Endodermal cell (in vitro differentiated cells): ENCODE results near the gene EFEMP1. TPM values are rescaled to one million over a fixed set of nuclear protein-coding genes. Genes with fewer than 3 reads are reported as not detected.

Experiments used
- DNase-seq: peaks from one replicate; pipeline ENCODE4 v3.0.0-alpha.2; 2017
- H3K27ac ChIP-seq: 2 replicates; pipeline ENCODE4 v1.5.1; 2013; ENCODE audit warnings: mild to moderate bottlenecking, low read depth, low read length, moderate library complexity
- H3K27me3 ChIP-seq: 2 replicates; pipeline ENCODE4 v1.6.1; 2013; ENCODE audit warnings: mild to moderate bottlenecking, low read length, moderate library complexity; ENCODE audit not compliant: insufficient read depth, control insufficient read depth, poor library complexity, severe bottlenecking
- H3K36me3 ChIP-seq: 2 replicates; pipeline ENCODE4 v1.7.0; 2013; ENCODE audit warnings: mild to moderate bottlenecking, low read length, moderate library complexity; ENCODE audit not compliant: control insufficient read depth, insufficient read depth
- H3K4me1 ChIP-seq: one replicate; pipeline ENCODE4 v1.7.0; 2013; ENCODE audit warnings: low read length; ENCODE audit not compliant: control insufficient read depth, insufficient read depth
- H3K4me3 ChIP-seq: 2 replicates; pipeline ENCODE4 v1.5.1; 2013; ENCODE audit warnings: mild to moderate bottlenecking, low read length, moderate library complexity
- H3K9ac ChIP-seq: 2 replicates; pipeline ENCODE4 v1.6.1; 2013; ENCODE audit warnings: mild to moderate bottlenecking, low read length, moderate library complexity; ENCODE audit not compliant: poor library complexity, severe bottlenecking; ENCODE audit errors: extremely low read depth
- H3K9me3 ChIP-seq: 2 replicates; pipeline ENCODE4 v1.6.1; 2013; ENCODE audit warnings: mild to moderate bottlenecking, low read length, moderate library complexity; ENCODE audit not compliant: control insufficient read depth
- H3K27ac Mint-ChIP-seq: 2 replicates; pipeline ENCODE4 v1.8.0; 2020; ENCODE audit warnings: mixed read lengths
- H3K27me3 Mint-ChIP-seq: 2 replicates; pipeline ENCODE4 v1.8.0; 2021; ENCODE audit warnings: mild to moderate bottlenecking, mixed read lengths; ENCODE audit not compliant: insufficient read depth
- H3K36me3 Mint-ChIP-seq: 2 replicates; pipeline ENCODE4 v1.8.0; 2020; ENCODE audit warnings: low read depth, mixed read lengths
- H3K4me1 Mint-ChIP-seq: 2 replicates; pipeline ENCODE4 v1.8.0; 2020; ENCODE audit warnings: mixed read lengths
- H3K4me3 Mint-ChIP-seq: 2 replicates; pipeline ENCODE4 v1.8.0; 2020; ENCODE audit warnings: mild to moderate bottlenecking, moderate library complexity, mixed read lengths
- H3K9me3 Mint-ChIP-seq: 2 replicates; pipeline ENCODE4 v1.8.0; 2020; ENCODE audit warnings: mild to moderate bottlenecking, mixed read lengths
- WGBS, 2 experiments: methylation state at CpG; one replicate each; pipeline versions ENCODE4 v1.1.5 to v1.1.7; 2013; ENCODE audit warnings: missing lambda C conversion rate in 2 of 2, mixed read lengths in 1 of 2; ENCODE audit not compliant: insufficient coverage in 1 of 2, insufficient read length in 1 of 2; 5-methylcytosine and 5-hydroxymethylcytosine counted together
- total RNA-seq, 2 donors: library from RNA; stranded (reverse); fragmentation: NEBNext Ultra II Directional in 1 of 2; extraction: Animal tissue kit (Norgen Biotek cat#: 25700) in 1 of 2; gene quantifications; 2 replicates in 1 of 2; 3 replicates in 1 of 2; pipeline ENCODE4 v1.2.1, GENCODE V29; 2021
- TF ChIP-seq, protein P1 (sequence below): fragments of 200-600 bp; sonication (generic); conservative IDR thresholded peaks from 2 replicates; pipeline ENCODE4 v1.5.0; 2021; ENCODE audit warnings: antibody characterized with exemption, mild to moderate bottlenecking

EFEMP1 gene
- total RNA-seq, 2 donors from 2014 or later: 2.6 to 3.3 TPM

- no peaks in the 10 kb centered on the region for H3K27me3 ChIP-seq
- H3K4me1 ChIP-seq: no peaks in the 10 kb centered on the region
- Mint-ChIP-seq H3K4me3 (no peak overlapping the region), H3K27me3 (no peaks in the 10 kb centered on the region), H3K9me3 (no peaks in the 10 kb centered on the region), H3K4me1 (no peaks in the 10 kb centered on the region), H3K36me3 (no peaks in the 10 kb centered on the region), H3K27ac (no peak overlapping the region)
- H3K27ac ChIP-seq: no peak overlapping the region
- DNase-seq: no peak
- H3K9ac ChIP-seq: no peak overlapping the region
- TF ChIP-seq, protein P1, sequence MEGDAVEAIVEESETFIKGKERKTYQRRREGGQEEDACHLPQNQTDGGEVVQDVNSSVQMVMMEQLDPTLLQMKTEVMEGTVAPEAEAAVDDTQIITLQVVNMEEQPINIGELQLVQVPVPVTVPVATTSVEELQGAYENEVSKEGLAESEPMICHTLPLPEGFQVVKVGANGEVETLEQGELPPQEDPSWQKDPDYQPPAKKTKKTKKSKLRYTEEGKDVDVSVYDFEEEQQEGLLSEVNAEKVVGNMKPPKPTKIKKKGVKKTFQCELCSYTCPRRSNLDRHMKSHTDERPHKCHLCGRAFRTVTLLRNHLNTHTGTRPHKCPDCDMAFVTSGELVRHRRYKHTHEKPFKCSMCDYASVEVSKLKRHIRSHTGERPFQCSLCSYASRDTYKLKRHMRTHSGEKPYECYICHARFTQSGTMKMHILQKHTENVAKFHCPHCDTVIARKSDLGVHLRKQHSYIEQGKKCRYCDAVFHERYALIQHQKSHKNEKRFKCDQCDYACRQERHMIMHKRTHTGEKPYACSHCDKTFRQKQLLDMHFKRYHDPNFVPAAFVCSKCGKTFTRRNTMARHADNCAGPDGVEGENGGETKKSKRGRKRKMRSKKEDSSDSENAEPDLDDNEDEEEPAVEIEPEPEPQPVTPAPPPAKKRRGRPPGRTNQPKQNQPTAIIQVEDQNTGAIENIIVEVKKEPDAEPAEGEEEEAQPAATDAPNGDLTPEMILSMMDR: no peak
- WGBS, 2 experiments: 83 to 90% methylated on average over 1 to 3 of the region's 3 CpGs
- H3K9me3 ChIP-seq: no peaks in the 10 kb centered on the region
- no peaks in the 10 kb centered on the region for H3K36me3 ChIP-seq
- H3K4me3 ChIP-seq: no peak overlapping the region
Observed at GRCh38 chr2:55856936-55857335, 66.6 kb downstream of the EFEMP1 start.

DNA sequence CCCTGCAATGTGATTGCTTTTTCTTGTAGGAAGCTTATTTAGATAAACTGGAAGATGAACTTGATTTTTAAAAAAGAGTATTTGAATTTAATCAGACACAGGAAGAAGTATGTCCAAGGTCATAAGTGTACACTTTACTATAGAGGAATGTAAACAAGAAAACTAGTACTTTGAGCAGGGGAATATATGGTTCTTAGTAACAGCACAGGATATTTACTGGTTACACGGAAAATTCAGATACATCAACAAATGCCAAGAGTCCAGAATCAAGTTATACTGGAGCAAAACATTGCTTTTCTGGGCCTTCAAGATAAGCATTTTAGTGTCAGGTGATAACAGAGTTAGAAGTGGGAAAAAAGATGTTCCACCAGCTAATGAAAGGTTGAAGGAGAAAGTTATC is 75.5 kb downstream of the EFEMP1 start:
- H3K9me3 Mint-ChIP-seq: peaks cover 5% of the 10 kb centered on the region

GRCh38 chr2:55846426-55846825 is 77.2 kb downstream of the EFEMP1 start:
- Mint-ChIP-seq H3K36me3 (no peaks in the 10 kb centered on the region), H3K4me1 (no peaks in the 10 kb centered on the region), H3K4me3 (no peak overlapping the region), H3K9me3 (peaks cover 5% of the 10 kb centered on the region), H3K27ac (no peak overlapping the region), H3K27me3 (no peaks in the 10 kb centered on the region)
- Histone ChIP-seq H3K4me3 (no peak overlapping the region), H3K27me3 (no peaks in the 10 kb centered on the region), H3K27ac (no peak overlapping the region), H3K36me3 (no peaks in the 10 kb centered on the region), H3K9me3 (peaks cover 5% of the 10 kb centered on the region), H3K4me1 (no peaks in the 10 kb centered on the region), H3K9ac (no peak overlapping the region)
- TF ChIP-seq, protein P1: no peak
- 100% methylated on average over 1 of the region's 1 CpG; no CpG with 5 or more reads in 1 of the 2 experiments for WGBS, 2 experiments
- DNase-seq: no peak

More for the DNA sequence above, 75.5 kb downstream of the EFEMP1 start:
- Mint-ChIP-seq H3K4me1 (no peaks in the 10 kb centered on the region), H3K4me3 (no peak overlapping the region), H3K27ac (no peak overlapping the region), H3K27me3 (no peaks in the 10 kb centered on the region), H3K36me3 (no peaks in the 10 kb centered on the region)
- H3K4me1 ChIP-seq: no peaks in the 10 kb centered on the region
- no peak overlapping the region for H3K9ac ChIP-seq
- 71 to 93% methylated on average over 1 of the region's 1 CpG for WGBS, 2 experiments
- H3K9me3 ChIP-seq: peaks cover 5% of the 10 kb centered on the region
- TF ChIP-seq, protein P1: no peak
- H3K27me3 ChIP-seq: no peaks in the 10 kb centered on the region
- no peak for DNase-seq
- H3K4me3 ChIP-seq: no peak overlapping the region
- no peaks in the 10 kb centered on the region for H3K36me3 ChIP-seq
- no peak overlapping the region for H3K27ac ChIP-seq
